ENCODE results near the gene REM1.

REM1 gene

GRCh38 chr20:31523361-31524283 lies 48.5 kb downstream of the REM1 start:
- ChIA-PET POLR2A (ENCODE audit: low non-redundant PET) (interaction anchor here (0.6 to 0.7 kb wide), 2 partner anchors 44 to 243 kb away, joined by 3 read pairs; no protein-coding TSS in a partner anchor), CTCF (interaction anchor here (0.7 kb wide), 1 partner anchor 20 kb away, joined by 3 read pairs; no protein-coding TSS in a partner anchor)
- no peak for DNase-seq (ENCODE audit: low spot score)
- no peak for TF ChIP-seq CTCF (conservative IDR thresholded peaks at IDR 0.05; ENCODE audit: low read depth)
- peak overlapping the region; percentile 47 for H3K27ac ChIP-seq

- CTCF ChIA-PET: interaction anchor here (0.8 kb wide), 1 partner anchor 86 kb away, joined by 3 read pairs; no protein-coding TSS in a partner anchor
- DNase-seq (ENCODE audit: low spot score): no peak
Measured at GRCh38 chr20:31527266-31527665, 52.2 kb downstream of the REM1 start.

More at GRCh38 chr20:31527266-31527665, 52.2 kb downstream of the REM1 start:
- H3K27ac ChIP-seq: no peak overlapping the region
- TF ChIP-seq CTCF (conservative IDR thresholded peaks at IDR 0.05; ENCODE audit: low read depth): no peak
- POLR2A ChIA-PET (ENCODE audit: low non-redundant PET): no interaction called here
